Right lobe of liver (tissue), 6 donors: ENCODE data around the gene NCAPH2. TPM values are rescaled to one million over a fixed set of nuclear protein-coding genes. Genes with fewer than 3 reads are reported as not detected.
A peak's percentile ranks its signal among the peaks of the same experiment; 100 is the strongest.

Experiments
- ATAC-seq, 4 donors: fragments of 200-7000 bp; cut with Tn5 transposase; one replicate each; pipeline ENCODE4 v1.9.1; 2020; ENCODE audit warnings: mild to moderate bottlenecking in 4 of 4, moderate library complexity in 4 of 4
- DNase-seq, 3 donors: peaks; one replicate each; pipeline ENCODE4 v3.0.0-alpha.2; 2020
- H3K27ac ChIP-seq, 3 donors: fragments of 200-600 bp; one replicate each; pipeline ENCODE4 v1.8.0; 2022
- H3K27me3 ChIP-seq, 2 donors: fragments of 200-600 bp; one replicate each; pipeline ENCODE4 v1.8.0; 2022
- H3K36me3 ChIP-seq, 4 donors: fragments of 200-600 bp; sonication (generic) in 1 of 4; one replicate each; pipeline versions ENCODE4 v1.5.1 to v1.8.0; 2017 to 2022; ENCODE audit warnings: control low read depth in 1 of 4
- H3K4me1 ChIP-seq, 4 donors: fragments of 200-600 bp; sonication (generic) in 1 of 4; one replicate each; pipeline versions ENCODE4 v1.5.1 to v1.8.0; 2017 to 2022; ENCODE audit warnings: control low read depth in 1 of 4
- H3K4me3 ChIP-seq, 3 donors: fragments of 200-600 bp; one replicate each; pipeline ENCODE4 v1.8.0; 2022
- H3K9me3 ChIP-seq, 4 donors: fragments of 200-600 bp; sonication (generic) in 1 of 4; one replicate each; pipeline versions ENCODE4 v1.5.1 to v1.8.0; 2017 to 2022; ENCODE audit warnings: control low read depth in 1 of 4
- CTCF ChIP-seq, 4 donors: fragments of 200-600 bp in 3 of 4; fragments of 450-650 bp in 1 of 4; IDR thresholded peaks; one replicate each; pipeline versions ENCODE4 v1.5.1 to v1.8.0; 2016 to 2022; ENCODE audit warnings: antibody characterized with exemption in 4 of 4, mild to moderate bottlenecking in 2 of 4
- POLR2A ChIP-seq: fragments of 450-650 bp; IDR thresholded peaks from one replicate; pipeline ENCODE4 v1.6.1; 2017; ENCODE audit warnings: antibody characterized with exemption, mild to moderate bottlenecking
- WGBS: methylation state at CpG from one replicate; pipeline ENCODE4 v1.1.6; 2018; ENCODE audit warnings: low coverage, low lambda C conversion rate; ENCODE audit not compliant: insufficient coverage; ENCODE audit errors: missing lambda C conversion rate; 5-methylcytosine and 5-hydroxymethylcytosine counted together
- intact Hi-C, 2 donors: fragments of 100-400 bp; cut with DNase I; formaldehyde crosslinking; loops; one replicate each; pipeline versions ENCODE4 v1.11.2 to v1.14.1; 2022
- total RNA-seq, 6 experiments: library from RNA; depleted of rRNA in 2 of 6; stranded (reverse); fragments of >200 nt in 2 of 6; fragmentation: NEBNext Ultra II Directional in 3 of 6; extraction: Animal tissue kit (Norgen Biotek cat#: 25700) in 3 of 6; gene quantifications; one replicate each; pipeline versions ENCODE4 v1.1.0 to v1.2.4, GENCODE V29; 2016 to 2023
- donor health status: DM: no; HTN: yes; CAD: no.
- donor health status: DM: no; HTN: no; CAD: no.
- donor health status: DM: no; HTN: no; CAD: no.
- donor health status: DM: no; HTN: yes; CAD: no.
- donor health status: DM: no; HTN: yes; CAD: no.

The NCAPH2 gene
- total RNA-seq, 6 experiments from 2014 or later = 11.4 to 17.3 (median 13.9) TPM

- Histone ChIP-seq H3K27me3 (no peaks in the 10 kb centered on the region), H3K27ac (peak overlapping the region; percentile 76 to 94 (median 87)), H3K36me3 (peaks cover 0 to 23% (median 3%) of the 10 kb centered on the region in 4 donors), H3K4me1 (peaks cover 0 to 25% (median 12%) of the 10 kb centered on the region in 4 donors), H3K9me3 (no peaks in the 10 kb centered on the region), H3K4me3 (peak overlapping the region; percentile 66 to 74 (median 68))
- ATAC-seq = peak; percentile 13 to 33 (median 20)
- intact Hi-C loops = loop anchor here in 1 of 2 donors (10.0 kb wide), 1 partner anchor 89 kb away; no protein-coding TSS in a partner anchor
- peak; percentile 45 to 84 (median 66) for TF ChIP-seq CTCF (IDR thresholded peaks at IDR 0.05)
- peak; percentile 33 for TF ChIP-seq POLR2A
- DNase-seq = peak; percentile 87 to 90 (median 90)
- 0% methylated on average over 13 of the region's 77 CpGs for WGBS
Measured at GRCh38 chr22:50526108-50526833, 18.2 kb downstream of the NCAPH2 start.

DNA sequence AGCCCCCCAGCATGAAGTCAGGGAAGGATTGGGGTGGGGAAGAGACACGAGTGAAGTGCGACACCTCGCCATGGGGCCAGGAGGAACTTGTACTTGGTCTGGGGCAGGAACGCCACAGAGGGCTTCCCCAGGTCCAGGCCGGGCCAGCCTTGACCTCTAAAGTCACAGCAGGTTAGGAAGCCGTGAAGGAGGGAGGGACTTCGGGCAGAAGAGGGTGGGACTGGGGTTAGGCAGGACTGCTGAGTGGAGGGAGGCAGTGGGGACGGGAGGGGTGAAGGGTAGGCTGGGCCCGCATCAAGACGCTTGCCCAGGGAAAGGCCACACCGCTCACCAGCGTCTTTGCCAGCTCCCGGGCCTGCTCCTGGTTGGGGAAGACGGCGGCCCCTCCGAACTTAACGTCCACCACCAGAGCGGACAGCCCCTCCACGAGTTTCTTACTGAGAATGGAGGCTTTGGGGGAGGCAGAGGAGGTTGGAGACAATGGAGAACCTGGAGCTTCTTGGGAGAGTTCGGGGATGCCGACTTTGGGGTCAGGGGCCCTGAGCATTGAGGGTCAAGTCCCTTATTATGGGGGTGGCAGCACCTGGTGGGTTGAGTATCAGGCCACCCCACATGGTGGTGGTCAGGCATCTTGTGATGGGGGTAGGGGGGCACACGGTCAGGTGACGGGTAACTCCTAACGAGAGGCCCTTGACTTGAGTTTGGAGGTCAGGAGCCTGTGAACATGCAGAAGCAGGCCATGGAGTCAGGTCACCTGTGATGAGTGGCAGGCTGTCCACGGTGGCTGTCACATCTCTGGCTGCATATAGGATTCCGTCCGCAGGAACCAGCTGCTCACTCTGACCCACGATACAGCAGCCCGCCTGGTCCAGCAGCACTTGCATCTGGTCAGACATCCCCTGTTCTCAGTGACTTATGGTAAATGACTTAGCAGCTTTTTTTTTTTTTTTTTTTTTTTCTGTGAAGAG, 19.1 kb downstream of the NCAPH2 start:
- intact Hi-C loops = loop anchor here in 1 of 2 donors (10.0 kb wide), 1 partner anchor 88 kb away; no protein-coding TSS in a partner anchor
- ATAC-seq = peak; percentile 0 to 16 (median 10)

DNA sequence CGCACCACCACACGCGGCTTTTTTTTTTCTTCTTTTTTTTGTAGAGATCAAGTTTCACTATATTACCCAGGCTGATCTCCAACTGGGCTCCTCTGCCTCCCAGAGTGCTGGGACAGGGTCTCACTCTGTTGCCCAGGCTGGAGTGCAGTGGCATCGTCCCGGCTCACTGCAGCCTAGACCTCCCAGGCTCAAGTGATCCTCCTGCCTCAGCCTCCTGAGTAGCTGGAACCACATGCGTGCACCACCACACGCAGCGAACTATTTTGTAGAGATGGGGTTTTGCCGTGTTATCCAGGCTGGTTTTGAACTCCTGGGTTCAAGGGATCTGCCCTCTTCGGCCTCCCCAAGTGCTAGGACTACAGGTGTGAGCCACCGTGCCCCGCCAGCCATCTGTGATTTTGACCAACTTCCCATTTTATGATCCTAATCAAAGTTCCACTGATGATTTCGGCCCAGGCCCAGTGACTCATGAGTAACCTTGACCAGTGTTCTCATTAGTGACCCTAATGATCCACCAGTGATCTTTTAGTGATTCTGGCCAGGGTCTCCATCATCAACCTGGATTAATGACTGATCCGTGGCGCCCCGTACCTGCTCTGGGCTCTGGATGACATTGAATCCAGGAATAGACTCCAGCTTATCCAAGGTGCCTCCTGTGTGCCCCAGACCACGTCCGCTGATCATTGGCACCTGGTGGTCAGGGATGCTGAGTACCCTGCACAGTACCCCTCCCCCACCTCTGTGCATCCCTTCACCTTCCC, 20.1 kb downstream of the NCAPH2 start:
- Histone ChIP-seq H3K9me3 (no peaks in the 10 kb centered on the region), H3K4me3 (peak overlapping the region in 1 of 3 donors; percentile 76), H3K27me3 (no peaks in the 10 kb centered on the region), H3K36me3 (peaks cover 0 to 8% (median under 1%) of the 10 kb centered on the region in 4 donors), H3K4me1 (peaks cover 0 to 25% (median 12%) of the 10 kb centered on the region in 4 donors), H3K27ac (peak overlapping the region in 2 of 3 donors; percentile 87 to 94)
- ATAC-seq (no peak), DNase-seq (peak in 1 of 3 donors; percentile 51)
- intact Hi-C loops = loop anchor here in 1 of 2 donors (10.0 kb wide), 1 partner anchor 87 kb away; no protein-coding TSS in a partner anchor
- WGBS = 82% methylated on average over 12 of the region's 18 CpGs
- no peak for TF ChIP-seq POLR2A
- no peak for TF ChIP-seq CTCF (IDR thresholded peaks at IDR 0.05)

More for the DNA sequence above, 19.1 kb downstream of the NCAPH2 start:
- H3K9me3 ChIP-seq = no peaks in the 10 kb centered on the region
- TF ChIP-seq POLR2A = peak; percentile 34
- no peak for TF ChIP-seq CTCF (IDR thresholded peaks at IDR 0.05)
- no peaks in the 10 kb centered on the region for H3K27me3 ChIP-seq
- H3K4me1 ChIP-seq = peaks cover 0 to 25% (median 12%) of the 10 kb centered on the region in 4 donors
- peak; percentile 82 to 85 (median 84) for DNase-seq
- peak overlapping the region; percentile 76 to 94 (median 87) for H3K27ac ChIP-seq
- peak overlapping the region; percentile 66 to 74 (median 68) for H3K4me3 ChIP-seq
- H3K36me3 ChIP-seq = peaks cover 0 to 18% (median 3%) of the 10 kb centered on the region in 4 donors
- WGBS = 0% methylated on average over 2 of the region's 29 CpGs
